Measurements from ENCODE around the gene TSPAN14. TPM values are rescaled to one million over a fixed set of nuclear protein-coding genes. Genes with fewer than 3 reads are reported as not detected.
A peak's percentile ranks its signal among the peaks of the same experiment; 100 is the strongest.

Gene TSPAN14
- total RNA-seq, 1 donor from 2014 or later, result 18.9 TPM

DNA sequence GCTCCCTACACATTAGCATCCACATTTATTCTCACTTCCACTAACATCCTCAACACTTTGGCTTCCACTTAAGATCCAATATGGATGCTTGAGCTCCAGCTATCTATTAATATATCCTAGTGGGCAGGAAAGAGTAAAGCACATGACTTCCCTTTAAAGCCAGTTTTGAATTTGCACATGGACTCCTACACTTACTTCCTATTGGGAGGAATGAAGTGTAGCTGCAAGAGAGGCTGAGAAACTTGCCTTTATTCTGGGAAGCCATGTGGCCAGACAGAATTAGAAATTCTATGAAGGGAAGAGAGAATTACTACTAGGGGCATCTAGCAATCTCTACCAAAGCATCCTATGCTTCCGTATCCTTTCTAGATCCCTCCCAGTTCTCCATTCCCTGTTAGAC lies 3.0 kb upstream of the TSPAN14 start:
- H3K27ac Mint-ChIP-seq, result no peak overlapping the region
- no peak for ATAC-seq (ENCODE audit: low read depth)
- intact Hi-C loops (cut with micrococcal nuclease), result loop anchor here (10.0 kb wide), 2 partner anchors 516 to 1206 kb away; no protein-coding TSS in a partner anchor
- H3K9me3 Mint-ChIP-seq, result no peaks in the 10 kb centered on the region
- peaks cover 4% of the 10 kb centered on the region for H3K36me3 Mint-ChIP-seq (ENCODE audit: low read depth)
- TF ChIP-seq, protein P1, sequence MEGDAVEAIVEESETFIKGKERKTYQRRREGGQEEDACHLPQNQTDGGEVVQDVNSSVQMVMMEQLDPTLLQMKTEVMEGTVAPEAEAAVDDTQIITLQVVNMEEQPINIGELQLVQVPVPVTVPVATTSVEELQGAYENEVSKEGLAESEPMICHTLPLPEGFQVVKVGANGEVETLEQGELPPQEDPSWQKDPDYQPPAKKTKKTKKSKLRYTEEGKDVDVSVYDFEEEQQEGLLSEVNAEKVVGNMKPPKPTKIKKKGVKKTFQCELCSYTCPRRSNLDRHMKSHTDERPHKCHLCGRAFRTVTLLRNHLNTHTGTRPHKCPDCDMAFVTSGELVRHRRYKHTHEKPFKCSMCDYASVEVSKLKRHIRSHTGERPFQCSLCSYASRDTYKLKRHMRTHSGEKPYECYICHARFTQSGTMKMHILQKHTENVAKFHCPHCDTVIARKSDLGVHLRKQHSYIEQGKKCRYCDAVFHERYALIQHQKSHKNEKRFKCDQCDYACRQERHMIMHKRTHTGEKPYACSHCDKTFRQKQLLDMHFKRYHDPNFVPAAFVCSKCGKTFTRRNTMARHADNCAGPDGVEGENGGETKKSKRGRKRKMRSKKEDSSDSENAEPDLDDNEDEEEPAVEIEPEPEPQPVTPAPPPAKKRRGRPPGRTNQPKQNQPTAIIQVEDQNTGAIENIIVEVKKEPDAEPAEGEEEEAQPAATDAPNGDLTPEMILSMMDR (IDR thresholded peaks at IDR 0.05), result no peak
- POLR2A ChIA-PET, result no interaction called here
- no peak for DNase-seq
- H3K27me3 Mint-ChIP-seq, result no peaks in the 10 kb centered on the region
- no peak overlapping the region for H3K4me3 Mint-ChIP-seq
- peaks cover 25% of the 10 kb centered on the region for H3K4me1 Mint-ChIP-seq
- CTCF ChIA-PET, result interaction anchor here (1.0 to 2.6 kb wide), 2 partner anchors 29 to 54 kb away, joined by 3 to 24 read pairs; no protein-coding TSS in a partner anchor

DNA sequence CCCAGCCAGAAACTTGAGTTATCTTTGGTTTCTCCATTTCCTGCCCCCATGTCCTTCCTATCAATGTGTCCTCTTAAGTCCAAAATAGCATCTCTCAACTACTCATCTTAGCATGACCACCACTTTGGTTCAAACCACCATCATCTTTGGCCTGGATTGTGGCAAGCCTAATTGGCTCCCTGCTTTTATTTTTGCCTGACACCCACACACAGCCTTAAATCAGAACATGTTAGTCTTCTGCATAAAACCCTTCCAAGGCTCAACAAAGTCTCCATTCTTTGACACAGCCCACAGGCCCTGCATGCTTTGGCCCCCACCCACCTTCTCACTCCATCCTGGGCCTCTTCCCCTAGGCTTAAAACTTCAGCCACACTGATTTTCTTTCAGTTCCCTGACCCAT lies 2.0 kb upstream of the TSPAN14 start:
- intact Hi-C loops (cut with micrococcal nuclease), result loop anchor here (2.0 to 10.0 kb wide), 3 partner anchors 147 to 1207 kb away; no protein-coding TSS in a partner anchor
- ChIA-PET POLR2A (interaction anchor here (0.8 to 2.9 kb wide), 3 partner anchors 30 to 137 kb away, joined by 3 to 9 read pairs (median 7); no protein-coding TSS in a partner anchor), CTCF (interaction anchor here (1.0 to 2.6 kb wide), 3 partner anchors 21 to 53 kb away, joined by 3 to 24 read pairs (median 4); no protein-coding TSS in a partner anchor)
- TF ChIP-seq, protein P1 (IDR thresholded peaks at IDR 0.05), result no peak
- Mint-ChIP-seq H3K27me3 (no peaks in the 10 kb centered on the region), H3K4me1 (peaks cover 34% of the 10 kb centered on the region), H3K9me3 (no peaks in the 10 kb centered on the region), H3K36me3 (ENCODE audit: low read depth) (peaks cover 4% of the 10 kb centered on the region), H3K4me3 (no peak overlapping the region), H3K27ac (no peak overlapping the region)
- ATAC-seq (ENCODE audit: low read depth) (no peak), DNase-seq (no peak)

DNA sequence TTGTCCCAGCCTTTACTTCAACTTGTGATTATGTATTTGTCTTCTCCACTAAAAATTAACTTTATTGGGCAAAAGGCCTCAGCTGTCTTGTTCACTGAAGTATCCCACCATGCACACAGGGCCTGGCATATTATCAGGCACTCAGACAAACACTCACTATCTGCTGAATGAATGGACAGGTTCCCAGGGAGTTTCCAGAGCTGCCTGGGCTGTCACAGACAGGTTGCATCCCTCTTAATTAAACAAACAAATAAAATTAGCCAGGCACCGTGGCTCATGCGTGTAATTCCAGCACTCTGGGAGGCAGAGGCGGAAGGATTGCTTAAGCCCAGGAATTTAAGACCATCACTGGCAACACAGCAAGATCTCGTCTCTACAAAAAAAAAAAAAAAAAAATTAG lies 1.5 kb upstream of the TSPAN14 start:
- Mint-ChIP-seq H3K9me3 (no peaks in the 10 kb centered on the region), H3K4me3 (no peak overlapping the region), H3K36me3 (ENCODE audit: low read depth) (peaks cover 4% of the 10 kb centered on the region), H3K27ac (no peak overlapping the region), H3K4me1 (peaks cover 37% of the 10 kb centered on the region), H3K27me3 (no peaks in the 10 kb centered on the region)
- DNase-seq, result no peak
- intact Hi-C loops (cut with micrococcal nuclease), result loop anchor here (1.0 to 10.0 kb wide), 4 partner anchors 44 to 1208 kb away; partner anchors contain the start of gene PRXL2A
- ChIA-PET CTCF (interaction anchor here (1.2 to 2.6 kb wide), 2 partner anchors 20 to 53 kb away, joined by 4 to 24 read pairs; no protein-coding TSS in a partner anchor), POLR2A (interaction anchor here (0.8 to 2.9 kb wide), 4 partner anchors 31 to 136 kb away, joined by 3 to 9 read pairs (median 5); partner anchors contain the start of gene PRXL2A)
- TF ChIP-seq, protein P1 (IDR thresholded peaks at IDR 0.05), result no peak
- no peak for ATAC-seq (ENCODE audit: low read depth)

DNA sequence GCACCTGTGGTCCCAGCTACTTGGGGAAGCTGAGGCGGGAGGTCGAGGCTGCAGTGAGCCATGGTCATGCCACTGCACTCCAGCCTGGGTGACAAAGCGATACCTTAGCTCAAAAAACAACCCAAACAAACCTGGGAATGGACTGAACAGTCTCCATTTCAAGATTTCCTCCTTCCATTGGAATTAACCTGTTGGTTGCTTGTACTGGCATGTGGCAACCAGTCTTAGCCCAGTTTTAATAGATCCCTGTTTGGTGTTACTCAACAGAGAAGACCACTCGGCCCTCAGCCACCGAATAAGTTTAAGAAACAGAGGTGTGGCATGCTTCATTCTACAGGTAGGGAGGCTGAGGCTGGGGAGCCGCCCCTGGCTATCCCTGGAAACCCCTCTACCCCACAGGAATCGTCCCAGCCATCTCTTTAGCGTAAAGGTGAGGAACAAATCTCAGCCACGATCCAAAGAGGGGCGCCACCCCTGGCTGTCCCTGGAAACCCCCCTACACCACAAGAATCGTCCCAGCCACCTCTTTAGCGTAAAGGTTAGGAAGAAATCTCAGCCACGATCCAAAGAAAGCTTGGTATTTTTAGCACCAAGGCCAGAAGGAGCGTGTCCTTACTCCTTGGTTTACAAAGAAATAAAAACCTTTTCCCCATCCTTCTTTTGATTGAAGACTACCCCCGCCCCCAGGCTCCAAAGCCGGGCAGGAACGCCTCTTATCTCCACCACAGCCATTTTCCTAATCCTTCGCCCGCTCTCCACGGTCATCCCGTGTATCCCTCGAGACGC lies 861 bp upstream of the TSPAN14 start:
- H3K27me3 Mint-ChIP-seq, result no peaks in the 10 kb centered on the region
- ATAC-seq (ENCODE audit: low read depth), result no peak
- no peak for DNase-seq
- intact Hi-C loops (cut with micrococcal nuclease), result loop anchor here (1.0 to 10.0 kb wide), 4 partner anchors 45 to 1208 kb away; partner anchors contain the start of gene PRXL2A
- peak overlapping the region; percentile 84 for H3K4me3 Mint-ChIP-seq
- peaks cover 43% of the 10 kb centered on the region for H3K4me1 Mint-ChIP-seq
- TF ChIP-seq, protein P1 (IDR thresholded peaks at IDR 0.05), result no peak
- no peaks in the 10 kb centered on the region for H3K9me3 Mint-ChIP-seq
- no peak overlapping the region for H3K27ac Mint-ChIP-seq
- CTCF ChIA-PET, result interaction anchor here (1.2 to 2.6 kb wide), 2 partner anchors 20 to 52 kb away, joined by 4 to 24 read pairs; no protein-coding TSS in a partner anchor
- POLR2A ChIA-PET, result interaction anchor here (0.6 to 2.9 kb wide), 5 partner anchors 18 to 48 kb away, joined by 3 to 9 read pairs (median 4); partner anchors contain the start of gene PRXL2A
- peaks cover 4% of the 10 kb centered on the region for H3K36me3 Mint-ChIP-seq (ENCODE audit: low read depth)
